Right kidney (tissue), 1 donor: ENCODE data around the gene KLHL17.
A peak's percentile ranks its signal among the peaks of the same experiment; 100 is the strongest.
"Not testable (repeated sequence)": the region's sequence is repeated elsewhere in the genome, so short reads cannot be mapped to it uniquely, and the experiment has no call there.

ENCODE experiments used
- DNase-seq: peaks from one replicate; pipeline ENCODE4 v3.0.0-alpha.2; 2016

Gene KLHL17

DNA sequence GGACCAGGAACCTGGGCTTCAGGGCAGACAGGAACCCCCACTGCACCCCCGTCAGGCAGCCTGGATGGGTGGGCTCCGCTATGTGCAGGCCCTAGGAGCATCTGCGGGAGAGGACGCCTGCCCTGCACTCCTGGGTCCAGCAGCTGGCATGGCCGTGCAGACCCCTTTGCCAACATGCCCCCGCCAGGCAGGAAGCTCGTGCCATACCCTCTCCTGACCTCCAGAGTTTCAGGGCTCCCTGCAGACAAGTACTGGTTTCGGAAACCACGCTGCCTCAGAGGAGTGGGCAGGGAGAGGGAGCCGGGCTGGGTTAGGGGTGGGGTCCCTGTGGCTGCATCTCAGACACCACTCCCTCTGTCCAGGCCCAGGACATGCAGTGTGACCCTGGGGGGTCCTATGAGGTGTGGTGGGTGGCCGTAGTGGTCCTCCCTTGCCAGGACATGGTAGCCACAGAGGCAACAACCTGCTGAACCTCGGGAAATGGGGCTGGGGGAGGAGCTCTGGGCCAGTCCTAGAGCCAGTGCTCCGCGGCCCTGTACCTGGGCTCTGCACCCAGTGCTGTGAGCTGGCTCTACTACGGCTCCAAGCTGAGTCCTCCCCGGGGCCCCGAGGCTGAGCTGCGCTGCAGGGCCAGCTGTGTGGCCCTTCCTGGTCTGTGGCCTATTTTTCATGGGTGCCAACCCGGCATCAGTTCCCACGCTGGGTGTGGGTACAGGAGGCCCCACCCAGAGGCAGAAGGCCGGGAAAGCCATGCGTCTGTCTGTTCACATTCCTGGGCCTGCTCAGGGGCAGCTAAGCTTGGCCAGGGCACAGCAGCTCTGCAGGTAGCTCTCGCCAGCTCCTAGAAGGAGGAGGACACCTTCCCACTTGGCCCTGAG is 7.3 kb downstream of the KLHL17 start:
- no peak for DNase-seq

DNA sequence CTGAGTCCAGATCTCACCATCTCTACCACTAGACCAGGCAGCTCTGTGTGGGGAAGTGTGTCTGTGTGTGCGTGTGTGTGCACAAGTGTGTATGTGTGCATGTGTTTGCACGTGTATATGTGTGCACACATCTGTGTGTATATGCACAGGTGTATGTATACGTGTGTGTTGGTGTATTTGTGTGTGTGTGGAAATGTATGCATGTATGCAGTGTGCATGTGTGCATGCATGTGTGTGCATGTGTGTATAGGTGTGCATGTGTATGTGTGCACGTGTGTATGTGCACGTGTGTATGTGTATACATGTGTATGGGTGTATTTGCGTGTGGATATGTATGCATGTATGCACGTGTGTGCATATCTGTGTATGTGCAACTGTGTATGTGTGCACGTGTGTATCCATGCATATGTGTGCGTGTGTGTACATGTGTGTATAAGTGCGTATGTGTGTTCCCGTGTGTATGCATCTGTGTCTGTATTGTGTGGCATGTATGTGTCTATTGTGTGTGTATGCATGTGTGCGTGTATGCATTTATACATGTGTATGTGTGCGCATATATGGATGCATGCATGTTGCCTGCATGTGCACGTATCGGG is 9.0 kb downstream of the KLHL17 start:
- no peak for DNase-seq

DNA sequence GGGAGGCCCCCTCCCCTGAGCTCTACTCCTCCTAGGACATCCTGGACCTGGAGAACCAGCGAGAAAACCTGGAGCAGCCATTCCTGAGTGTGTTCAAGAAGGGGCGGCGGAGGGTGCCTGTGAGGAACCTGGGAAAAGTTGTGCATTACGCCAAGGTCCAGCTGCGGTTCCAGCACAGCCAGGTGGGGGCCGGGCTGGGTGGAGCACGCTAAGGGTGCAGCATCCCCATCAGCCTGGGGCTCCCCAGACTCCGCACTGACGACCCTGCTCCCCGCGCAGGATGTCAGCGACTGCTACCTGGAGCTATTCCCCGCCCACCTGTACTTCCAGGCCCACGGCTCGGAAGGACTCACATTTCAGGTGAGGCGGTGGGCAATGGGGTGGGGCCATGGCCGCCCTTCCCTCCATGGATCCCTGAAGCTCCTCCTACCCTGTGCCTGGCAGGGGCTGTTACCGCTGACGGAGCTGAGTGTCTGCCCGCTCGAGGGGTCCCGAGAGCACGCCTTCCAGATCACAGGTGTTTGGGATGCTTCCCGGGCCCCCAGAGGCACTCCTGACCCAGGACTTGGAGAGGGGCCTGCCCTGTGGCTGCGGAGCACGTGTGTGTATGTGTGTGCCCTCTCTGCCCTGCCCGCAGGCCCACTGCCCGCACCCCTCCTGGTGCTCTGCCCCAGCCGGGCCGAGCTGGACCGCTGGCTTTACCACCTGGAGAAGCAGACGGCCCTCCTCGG is 10.0 kb downstream of the KLHL17 start:
- DNase-seq, result no peak

DNA sequence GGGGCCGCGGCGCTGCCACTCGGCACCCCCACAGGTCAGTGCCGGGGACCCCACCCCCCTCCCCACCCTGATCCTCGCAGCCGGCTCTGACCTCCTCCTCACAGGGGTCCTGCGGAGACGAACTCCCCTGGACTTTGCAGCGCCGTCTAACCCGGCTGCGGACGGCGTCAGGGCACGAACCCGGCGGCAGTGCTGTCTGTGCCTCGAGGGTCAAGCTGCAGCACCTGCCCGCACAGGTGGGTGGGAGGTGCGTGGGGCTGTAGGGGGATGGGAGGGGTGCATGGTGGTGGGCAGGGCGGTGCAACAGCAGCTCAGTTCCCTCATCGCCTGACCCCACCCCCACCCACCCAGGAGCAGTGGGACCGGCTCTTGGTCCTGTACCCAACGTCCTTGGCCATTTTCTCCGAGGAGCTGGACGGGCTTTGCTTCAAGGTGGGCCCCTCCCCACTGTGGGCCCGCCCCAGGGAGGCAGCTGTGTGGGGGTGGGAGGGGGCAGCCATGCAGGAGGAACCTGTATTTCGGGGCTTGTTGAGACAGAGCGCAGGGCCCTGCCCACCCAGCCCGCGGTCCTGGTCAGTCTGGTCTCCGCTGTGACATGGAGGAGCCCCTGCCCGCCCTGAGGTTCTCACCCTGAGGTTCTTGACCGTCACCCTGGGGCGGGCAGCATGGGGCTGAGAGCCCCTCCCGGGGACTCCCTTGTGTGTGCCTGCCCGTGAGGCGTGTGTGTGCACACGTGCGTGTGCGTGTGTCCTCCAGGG is 10.8 kb downstream of the KLHL17 start:
- no peak for DNase-seq

DNA sequence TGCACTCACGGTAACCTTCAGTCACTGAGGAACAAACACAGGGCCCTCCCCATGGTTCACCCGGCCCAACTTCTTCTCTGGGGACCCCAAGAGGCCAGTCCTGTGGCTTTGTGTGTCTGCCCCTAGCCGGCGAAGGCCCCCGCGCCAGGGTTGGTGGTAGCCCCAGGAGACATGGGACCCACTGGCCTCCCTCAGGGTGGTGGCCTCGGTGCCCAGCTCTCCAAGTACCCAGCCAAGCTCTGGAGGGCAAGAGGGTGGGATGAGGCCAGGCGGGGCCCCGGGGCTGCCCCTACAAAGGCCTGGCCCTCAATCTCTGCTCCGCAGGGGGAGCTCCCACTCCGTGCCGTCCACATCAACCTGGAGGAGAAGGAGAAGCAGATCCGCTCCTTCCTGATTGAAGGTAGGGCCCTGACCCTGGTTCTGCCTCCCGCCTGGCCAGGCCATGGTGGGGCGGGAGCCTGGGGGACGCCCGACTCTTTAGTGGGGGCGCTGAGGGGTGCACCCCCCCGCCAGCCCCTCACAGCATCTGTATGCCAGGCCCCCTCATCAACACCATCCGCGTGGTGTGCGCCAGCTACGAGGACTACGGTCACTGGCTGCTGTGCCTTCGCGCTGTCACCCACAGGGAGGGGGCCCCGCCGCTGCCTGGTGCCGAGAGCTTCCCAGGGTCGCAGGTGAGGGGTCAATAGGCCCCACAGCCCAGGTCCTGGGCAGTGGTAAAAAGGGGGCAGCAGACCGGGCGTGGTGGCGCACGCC is 11.5 kb downstream of the KLHL17 start:
- no peak for DNase-seq

DNA sequence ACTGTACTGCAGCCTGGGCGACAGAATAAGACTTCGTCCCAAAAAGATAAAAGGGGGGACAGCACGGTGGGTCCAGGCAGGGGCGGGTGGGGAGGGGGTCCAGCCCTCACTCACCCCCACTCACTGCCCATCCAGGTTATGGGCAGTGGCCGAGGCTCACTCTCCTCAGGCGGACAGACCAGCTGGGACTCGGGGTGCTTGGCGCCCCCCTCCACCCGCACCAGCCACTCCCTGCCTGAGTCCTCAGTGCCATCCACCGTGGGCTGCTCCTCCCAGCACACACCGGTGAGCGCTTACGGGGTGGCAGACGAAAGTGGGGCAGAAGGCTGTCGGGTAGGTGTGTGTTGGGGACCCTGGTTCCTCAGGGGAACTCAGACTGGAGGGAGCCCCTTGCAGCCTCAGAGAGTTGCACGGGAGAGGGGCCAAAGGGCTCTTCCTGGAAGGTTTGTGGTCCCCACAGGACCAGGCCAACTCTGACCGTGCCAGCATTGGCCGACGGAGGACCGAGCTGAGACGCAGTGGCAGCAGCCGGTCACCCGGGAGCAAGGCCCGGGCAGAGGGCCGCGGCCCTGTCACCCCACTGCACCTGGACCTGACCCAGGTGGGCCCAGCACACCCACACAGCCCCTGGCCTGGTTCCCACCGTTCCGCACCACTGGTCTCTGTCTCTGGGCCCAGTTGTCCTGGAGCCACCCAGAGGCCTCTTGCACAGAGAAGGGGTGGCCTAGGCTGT is 12.5 kb downstream of the KLHL17 start:
- no peak for DNase-seq

DNA sequence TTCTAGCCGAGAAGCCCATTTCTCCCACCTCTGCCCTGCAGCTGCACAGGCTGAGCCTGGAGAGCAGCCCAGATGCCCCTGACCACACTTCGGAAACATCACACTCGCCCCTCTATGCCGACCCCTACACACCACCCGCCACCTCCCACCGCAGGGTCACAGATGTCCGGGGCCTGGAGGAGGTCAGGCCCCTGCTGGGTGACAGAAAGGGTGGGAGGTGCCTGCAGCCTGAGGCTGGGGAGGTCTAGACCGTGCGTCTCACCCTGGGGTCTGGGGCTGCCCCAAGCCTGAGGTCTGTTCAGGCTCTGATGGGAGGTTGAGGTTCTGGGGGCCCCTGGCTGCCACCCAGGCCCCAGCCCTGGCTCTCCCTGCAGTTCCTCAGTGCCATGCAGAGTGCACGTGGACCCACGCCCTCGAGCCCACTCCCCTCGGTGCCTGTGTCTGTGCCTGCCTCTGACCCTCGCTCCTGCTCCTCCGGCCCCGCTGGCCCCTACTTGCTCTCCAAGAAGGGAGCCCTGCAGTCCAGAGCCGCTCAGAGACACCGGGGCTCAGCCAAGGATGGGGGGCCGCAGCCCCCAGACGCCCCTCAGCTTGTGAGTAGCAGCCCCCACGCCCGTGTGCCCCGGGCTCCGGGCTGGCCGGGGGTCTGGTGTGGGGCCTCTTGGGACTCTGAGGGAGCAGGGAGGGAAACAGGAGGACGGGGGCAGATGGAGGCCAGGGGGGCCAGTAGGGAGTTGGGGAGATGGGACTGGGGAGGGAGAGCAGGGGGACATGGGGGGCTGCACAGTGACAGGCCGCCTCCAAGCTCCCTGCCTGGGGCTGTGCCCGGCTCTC is 13.3 kb downstream of the KLHL17 start:
- no peak for DNase-seq

DNA sequence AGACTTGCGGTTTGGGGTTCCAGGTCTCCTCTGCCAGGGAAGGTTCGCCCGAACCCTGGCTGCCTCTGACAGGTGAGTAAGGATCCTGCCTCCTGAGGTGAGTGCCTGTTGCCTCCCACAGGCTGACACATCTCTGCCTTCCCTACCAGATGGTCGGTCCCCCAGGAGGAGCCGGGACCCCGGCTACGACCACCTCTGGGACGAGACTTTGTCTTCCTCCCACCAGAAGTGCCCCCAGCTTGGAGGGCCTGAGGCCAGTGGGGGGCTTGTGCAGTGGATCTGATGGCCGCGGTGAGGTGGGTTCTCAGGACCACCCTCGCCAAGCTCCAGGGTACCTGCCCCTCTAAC is 13.9 kb downstream of the KLHL17 start:
- DNase-seq, result no peak

DNA sequence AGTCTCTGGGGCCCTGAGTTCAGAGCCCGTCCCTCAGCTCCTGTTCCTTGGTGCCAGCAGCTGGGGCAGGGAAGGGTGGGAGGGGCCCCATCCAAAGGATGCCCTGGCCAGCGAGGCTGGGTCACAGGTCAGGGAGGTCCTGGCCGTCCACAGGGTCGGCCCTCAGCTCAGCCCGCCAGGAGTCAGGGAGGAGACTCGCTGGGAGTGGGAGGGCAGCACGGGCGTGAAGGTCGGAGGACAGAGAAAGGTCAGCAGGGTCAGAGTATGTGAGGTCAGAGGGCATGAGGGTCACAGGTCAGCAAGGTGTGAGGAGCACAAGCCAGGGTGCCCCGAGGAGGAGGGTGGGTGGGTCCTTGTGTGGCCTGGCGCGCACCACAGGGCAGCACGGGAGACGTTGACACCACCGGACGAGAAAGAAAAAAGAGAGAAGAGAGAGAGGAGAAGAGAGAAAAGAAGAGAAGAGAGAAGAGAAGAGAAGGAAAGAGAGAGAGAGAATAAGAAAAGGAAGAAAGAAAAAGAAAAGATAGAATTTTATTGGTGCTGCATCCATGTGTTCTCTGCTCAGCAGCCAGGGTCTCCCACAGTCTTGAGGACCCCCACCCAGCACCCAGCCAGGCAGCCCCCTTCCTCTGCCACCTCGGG is 14.4 kb downstream of the KLHL17 start:
- no peak for DNase-seq

DNA sequence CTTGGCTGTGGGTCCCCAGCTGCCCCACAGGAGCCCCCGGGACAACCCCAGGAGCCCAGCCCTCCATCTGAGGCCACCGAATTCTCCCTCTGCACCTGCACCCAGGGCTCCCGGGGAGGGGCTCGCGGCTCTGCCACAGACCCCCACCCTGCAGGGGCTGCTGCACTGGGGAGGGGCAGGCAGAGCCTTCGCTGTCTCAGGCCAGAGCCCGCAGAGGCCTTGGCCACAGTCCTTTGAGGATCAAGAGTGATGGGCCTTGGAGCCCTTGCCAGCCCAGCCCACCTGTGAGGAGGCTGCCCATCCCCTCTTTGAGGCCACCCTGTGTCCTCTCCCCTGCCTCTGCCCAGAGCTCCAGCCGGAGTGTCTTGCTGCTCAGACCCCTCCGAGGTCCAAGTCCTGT is 15.0 kb downstream of the KLHL17 start:
- no peak for DNase-seq

DNA sequence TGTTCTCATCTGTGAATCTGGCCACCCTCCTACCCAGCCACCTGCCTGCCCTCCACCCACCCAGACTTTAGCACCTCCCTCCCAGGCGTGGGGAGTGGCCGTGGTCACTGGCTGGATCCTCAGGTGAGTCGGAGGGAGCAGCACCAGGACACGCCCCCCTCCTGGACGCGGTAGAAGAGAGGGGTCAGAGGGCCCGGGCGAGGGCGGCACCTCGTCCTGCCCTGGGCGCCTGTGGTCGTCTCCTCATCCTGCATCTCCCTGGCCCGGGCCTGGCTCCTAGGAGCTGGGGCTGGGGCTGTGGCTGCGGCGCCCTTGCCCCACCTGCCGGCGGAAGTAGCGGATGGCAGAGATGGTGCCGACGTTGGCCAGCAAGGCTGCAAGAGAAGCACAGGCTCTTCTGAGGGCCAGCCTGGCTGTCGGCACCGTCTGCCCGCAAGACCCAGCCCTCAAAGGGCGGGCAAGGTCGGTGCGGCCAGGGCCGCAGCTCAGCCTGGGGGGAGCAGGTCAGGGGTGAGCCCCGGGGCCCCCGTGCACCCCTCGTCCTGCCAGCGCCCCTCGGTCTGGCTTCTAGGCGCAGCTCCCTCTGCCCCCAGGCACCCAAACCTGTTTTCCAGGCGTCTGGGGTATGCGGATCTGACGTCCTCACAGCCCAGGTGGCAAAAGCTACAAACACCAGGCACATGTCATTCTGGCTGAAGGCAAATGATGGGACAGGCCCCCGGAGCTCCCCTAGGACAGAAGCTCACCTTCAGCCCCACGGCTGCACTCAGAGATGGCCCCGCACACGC is 15.7 kb downstream of the KLHL17 start:
- DNase-seq, result peak; percentile 74

DNA sequence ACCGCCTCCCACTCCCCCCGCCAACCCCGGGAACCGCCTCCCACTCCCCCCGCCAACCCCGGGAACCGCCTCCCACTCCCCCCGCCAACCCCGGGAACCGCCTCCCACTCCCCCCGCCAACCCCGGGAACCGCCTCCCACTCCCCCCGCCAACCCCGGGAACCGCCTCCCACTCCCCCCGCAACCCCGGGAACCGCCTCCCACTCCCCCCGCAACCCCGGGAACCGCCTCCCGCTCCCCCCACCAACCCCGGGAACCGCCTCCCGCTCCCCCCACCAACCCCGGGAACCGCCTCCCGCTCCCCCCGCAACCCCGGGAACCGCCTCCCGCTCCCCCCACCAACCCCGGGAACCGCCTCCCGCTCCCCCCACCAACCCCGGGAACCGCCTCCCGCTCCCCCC is 16.4 kb downstream of the KLHL17 start:
- DNase-seq, result not testable (repeated sequence)

DNA sequence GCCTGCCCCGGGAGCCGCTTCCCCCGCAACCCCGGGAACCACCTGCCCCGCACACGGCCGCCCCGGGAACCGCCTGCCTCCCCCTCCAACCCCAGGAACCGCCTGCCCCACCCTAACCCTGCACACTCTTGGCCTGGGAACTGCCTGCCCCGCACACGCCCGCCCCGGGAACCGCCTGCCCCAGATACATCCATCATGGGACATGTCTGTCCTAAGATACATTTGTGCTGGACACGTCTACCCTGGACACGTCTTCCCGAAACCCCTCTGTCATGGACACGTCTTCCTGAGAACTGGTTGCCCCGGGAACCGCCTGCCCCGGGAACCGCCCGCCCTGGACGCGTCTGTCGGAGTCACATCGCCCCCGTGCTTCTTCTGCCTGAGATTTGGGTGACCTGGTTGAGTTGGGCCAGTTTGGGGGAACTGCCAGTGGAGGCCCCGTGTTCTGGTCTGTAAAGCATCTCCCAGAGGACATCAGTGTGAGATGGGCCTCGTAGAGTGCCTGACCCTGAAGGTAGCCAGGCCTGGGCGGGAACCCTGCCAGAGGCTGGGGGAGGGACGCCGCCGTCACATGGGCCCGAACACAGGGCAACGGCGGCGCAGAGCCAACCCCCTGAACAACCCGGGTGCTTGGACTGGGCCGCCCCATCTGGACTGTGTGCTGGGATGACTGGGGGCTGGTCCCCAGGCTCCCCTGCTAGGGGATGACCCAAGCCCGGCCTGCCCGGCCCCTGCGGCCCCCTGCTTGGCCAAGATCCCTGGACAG is 17.9 kb downstream of the KLHL17 start:
- no peak for DNase-seq

DNA sequence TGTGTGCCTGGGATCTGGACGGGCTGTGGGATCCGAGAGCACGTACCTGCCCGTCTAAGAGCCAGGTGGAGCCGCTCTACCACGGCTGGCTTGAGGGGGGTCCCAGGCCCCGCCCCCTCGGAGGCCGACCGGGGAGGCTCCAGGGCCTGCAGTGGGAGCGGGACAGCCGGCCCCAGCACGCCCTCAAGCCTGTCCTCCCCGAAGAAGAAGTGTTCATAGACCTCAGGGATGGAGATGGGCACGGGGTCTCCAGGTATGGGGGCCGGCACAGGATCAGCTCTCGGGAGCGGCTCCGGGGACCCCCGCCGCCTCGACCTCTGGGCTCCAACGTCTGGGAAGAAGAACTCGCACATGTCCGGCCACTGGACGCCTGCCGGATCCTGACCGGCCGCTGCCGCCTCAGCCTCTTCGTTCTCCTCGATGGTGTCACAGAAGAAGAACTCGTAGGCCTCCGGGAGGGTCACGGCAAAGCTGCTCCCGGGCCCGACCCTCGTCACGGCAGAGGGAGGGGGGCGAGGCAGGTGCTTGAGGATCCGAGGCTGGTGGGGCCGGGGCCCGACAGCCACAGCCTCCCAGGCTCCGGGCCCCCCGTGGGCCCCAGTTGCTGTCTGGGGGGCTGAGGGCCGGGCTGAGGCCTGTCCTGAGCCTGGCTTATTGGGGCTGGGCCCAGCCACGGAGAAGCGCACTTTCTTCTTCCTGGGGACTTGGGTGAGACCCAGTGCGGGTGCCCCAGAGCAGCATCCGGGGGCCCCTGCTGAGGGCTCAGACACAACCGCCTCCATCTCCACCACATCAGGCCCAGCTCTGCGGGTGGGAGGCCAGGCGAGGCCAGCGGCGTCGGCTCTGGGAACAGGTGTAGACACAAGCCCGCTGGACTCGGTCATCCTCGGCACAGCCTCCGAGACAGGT is 18.7 kb downstream of the KLHL17 start:
- DNase-seq, result no peak

DNA sequence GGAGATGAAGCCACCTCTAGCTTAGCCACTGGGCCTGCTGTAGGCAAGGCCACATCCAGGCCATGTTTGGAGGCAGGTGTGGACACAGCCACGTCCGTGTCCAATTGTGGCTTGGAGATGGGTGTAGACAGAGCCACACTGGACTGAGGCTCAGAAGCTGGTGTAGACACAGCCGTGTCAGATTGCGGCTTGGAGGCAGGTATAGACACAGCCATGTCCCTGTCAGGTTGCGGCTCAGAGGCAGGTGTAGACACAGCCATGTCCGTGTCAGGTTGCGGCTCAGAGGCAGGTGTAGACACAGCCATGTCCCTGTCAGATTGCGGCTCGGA is 19.3 kb downstream of the KLHL17 start:
- DNase-seq, result no peak

DNA sequence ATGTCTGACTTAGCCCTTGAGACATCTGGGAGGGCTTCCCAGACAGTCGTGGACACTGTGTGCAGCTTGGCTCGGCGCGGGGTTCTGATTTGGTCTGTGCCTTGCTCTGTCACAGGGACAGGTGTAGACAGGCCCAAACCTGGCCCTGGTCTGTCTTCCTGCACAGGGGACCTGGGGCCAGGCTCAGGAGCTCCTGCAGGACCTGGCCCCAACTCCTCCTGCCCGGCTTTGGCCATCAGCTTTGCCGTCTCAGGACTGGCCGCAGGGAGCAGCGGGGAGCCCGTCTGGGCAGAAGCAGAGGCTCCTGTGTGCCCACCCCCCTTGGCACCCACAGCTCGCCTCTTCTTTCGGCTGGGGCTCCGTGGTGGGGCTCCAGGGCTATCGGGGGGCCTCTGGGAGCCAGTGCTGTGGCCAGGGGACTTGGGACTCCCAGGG is 19.8 kb downstream of the KLHL17 start:
- DNase-seq, result no peak
